Spleen (tissue), 7 donors: ENCODE results near the gene ZNF71.

Source experiments
- CTCF ChIP-seq, 11 experiments: fragments of 200-600 bp in 7 of 11; fragments of 450-650 bp in 4 of 11; sonication (generic) in 4 of 11; IDR thresholded peaks in 8 of 11; conservative IDR thresholded peaks in 3 of 11; 1 replicate in 7 of 11; 2 replicates in 4 of 11; pipeline versions ENCODE4 v1.4.0 to v1.8.0; 2016 to 2021; ENCODE audit warnings: antibody characterized with exemption in 11 of 11, inconsistent platforms in 4 of 11, mild to moderate bottlenecking in 1 of 11
- POLR2AphosphoS5 ChIP-seq, 3 donors: sonication (generic); formaldehyde crosslinking; IDR thresholded peaks; one replicate each; pipeline ENCODE4 v1.5.1; 2017; ENCODE audit warnings: antibody characterized with exemption in 3 of 3
- donor health status: DM: no; HTN: no; CAD: no; lungs with moderate emphysema.
- donor health status: DM: no; HTN: no; CAD: no.
- donor health status: DM: no; HTN: no; CAD: no.

- no peak for TF ChIP-seq CTCF (IDR thresholded peaks at IDR 0.05 in 8 of 11, conservative IDR thresholded peaks at IDR 0.05 in 3 of 11)
- no peak for TF ChIP-seq POLR2AphosphoS5 (IDR thresholded peaks at IDR 0.05)
Measured at GRCh38 chr19:56577719-56578602, 17.1 kb upstream of the ZNF71 start.
